Peyer's patch (tissue), 4 donors: ENCODE measurements around the gene TPM2. TPM values are rescaled to one million over a fixed set of nuclear protein-coding genes. Genes with fewer than 3 reads are reported as not detected.

ENCODE experiments used
- DNase-seq, 3 donors: peaks; one replicate each; pipeline ENCODE4 v3.0.0-alpha.2; 2017 to 2019
- H3K27ac ChIP-seq, 4 donors: fragments of 200-600 bp; sonication (generic); one replicate each; pipeline ENCODE4 v1.5.1; 2016 to 2019
- H3K27me3 ChIP-seq, 2 donors: fragments of 200-600 bp; sonication (generic); one replicate each; pipeline ENCODE4 v1.5.1; 2019
- H3K36me3 ChIP-seq, 3 donors: fragments of 200-600 bp; sonication (generic); one replicate each; pipeline ENCODE4 v1.5.1; 2016 to 2019
- H3K4me1 ChIP-seq, 4 donors: fragments of 200-600 bp; sonication (generic); one replicate each; pipeline ENCODE4 v1.5.1; 2016 to 2019
- H3K4me3 ChIP-seq, 4 donors: fragments of 200-600 bp; sonication (generic); 1 replicate in 3 of 4; 2 replicates in 1 of 4; pipeline ENCODE4 v1.5.1; 2016 to 2019; ENCODE audit warnings: mild to moderate bottlenecking in 1 of 4
- H3K9me3 ChIP-seq, 4 donors: fragments of 200-600 bp; sonication (generic); one replicate each; pipeline ENCODE4 v1.5.1; 2016 to 2019; ENCODE audit warnings: mild to moderate bottlenecking in 1 of 4
- CTCF ChIP-seq, 6 experiments: fragments of 450-650 bp in 4 of 6; fragments of 200-600 bp in 2 of 6; sonication (generic) in 1 of 6; IDR thresholded peaks; one replicate each; pipeline ENCODE4 v1.5.1; 2017 to 2019; ENCODE audit warnings: antibody characterized with exemption in 6 of 6, mild to moderate bottlenecking in 3 of 6, moderate library complexity in 1 of 6
- POLR2A ChIP-seq, 2 donors: fragments of 450-650 bp; IDR thresholded peaks; one replicate each; pipeline ENCODE4 v1.5.1; 2017; ENCODE audit warnings: antibody characterized with exemption in 2 of 2, mild to moderate bottlenecking in 2 of 2, moderate library complexity in 2 of 2
- total RNA-seq, 4 donors: library from RNA; depleted of rRNA; stranded (reverse); fragments of >200 nt; gene quantifications; one replicate each; pipeline ENCODE4 v1.1.0, GENCODE V29; 2016

Gene TPM2
- total RNA-seq, 4 donors from 2014 or later, result 41.2 to 436 (median 122) TPM

GRCh38 chr9:35679766-35680330 lies 9.9 kb downstream of the TPM2 start:
- peaks cover 0 to 12% (median 5%) of the 10 kb centered on the region in 4 donors for H3K4me1 ChIP-seq
- H3K4me3 ChIP-seq, result no peak overlapping the region
- H3K27ac ChIP-seq, result no peak overlapping the region

GRCh38 chr9:35679091-35679490 lies 10.6 kb downstream of the TPM2 start:
- H3K36me3 ChIP-seq, result no peaks in the 10 kb centered on the region
- H3K27ac ChIP-seq, result no peak overlapping the region
- DNase-seq, result no peak
- peaks cover 0 to 12% (median 5%) of the 10 kb centered on the region in 4 donors for H3K4me1 ChIP-seq
- no peaks in the 10 kb centered on the region for H3K27me3 ChIP-seq
- no peaks in the 10 kb centered on the region for H3K9me3 ChIP-seq
- H3K4me3 ChIP-seq, result no peak overlapping the region
- TF ChIP-seq CTCF (IDR thresholded peaks at IDR 0.05) (no peak), POLR2A (IDR thresholded peaks at IDR 0.05) (no peak)

More at GRCh38 chr9:35679766-35680330, 9.9 kb downstream of the TPM2 start:
- Histone ChIP-seq H3K9me3 (no peaks in the 10 kb centered on the region), H3K36me3 (peaks cover 0 to under 1% (median 0%) of the 10 kb centered on the region in 3 donors), H3K27me3 (no peaks in the 10 kb centered on the region)
- TF ChIP-seq CTCF (IDR thresholded peaks at IDR 0.05), result no peak
- no peak for TF ChIP-seq POLR2A (IDR thresholded peaks at IDR 0.05)
- no peak for DNase-seq

GRCh38 chr9:35675732-35676392 lies 13.9 kb downstream of the TPM2 start:
- Histone ChIP-seq H3K4me1 (peaks cover 0 to 19% (median 5%) of the 10 kb centered on the region in 4 donors), H3K36me3 (no peaks in the 10 kb centered on the region), H3K4me3 (peak overlapping the region; percentile 37 to 59 (median 48)), H3K27me3 (no peaks in the 10 kb centered on the region), H3K9me3 (no peaks in the 10 kb centered on the region), H3K27ac (peak overlapping the region in 1 of 4 donors; percentile 39)
- TF ChIP-seq POLR2A (IDR thresholded peaks at IDR 0.05) (no peak), CTCF (IDR thresholded peaks at IDR 0.05) (no peak)
- peak; percentile 36 to 62 (median 60) for DNase-seq

- H3K4me3 ChIP-seq, result peak overlapping the region; percentile 37 to 59 (median 48)
- no peaks in the 10 kb centered on the region for H3K27me3 ChIP-seq
- H3K36me3 ChIP-seq, result no peaks in the 10 kb centered on the region
- no peaks in the 10 kb centered on the region for H3K9me3 ChIP-seq
- no peak for DNase-seq
- no peak overlapping the region for H3K27ac ChIP-seq
- no peak for TF ChIP-seq CTCF (IDR thresholded peaks at IDR 0.05)
- TF ChIP-seq POLR2A (IDR thresholded peaks at IDR 0.05), result no peak
- H3K4me1 ChIP-seq, result peaks cover 0 to 19% (median 5%) of the 10 kb centered on the region in 4 donors
These were observed 14.5 kb downstream of the TPM2 start for GRCh38 chr9:35675204-35675603.

GRCh38 chr9:35674025-35674361 lies 15.7 kb downstream of the TPM2 start:
- no peak for TF ChIP-seq CTCF (IDR thresholded peaks at IDR 0.05)

More at GRCh38 chr9:35674025-35674361, 15.7 kb downstream of the TPM2 start:
- Histone ChIP-seq H3K36me3 (no peaks in the 10 kb centered on the region), H3K27me3 (no peaks in the 10 kb centered on the region), H3K9me3 (no peaks in the 10 kb centered on the region), H3K4me1 (peaks cover 0 to 26% (median 6%) of the 10 kb centered on the region in 4 donors), H3K27ac (peak overlapping the region in 1 of 4 donors; percentile 56), H3K4me3 (no peak overlapping the region)
- DNase-seq, result no peak
